C1 segment of cervical spinal cord (tissue), 14 donors: ENCODE data around the gene MGRN1.

Experiments
- DNase-seq, 14 donors: peaks; one replicate each; lab custom pipeline; 2025; lab: John Stamatoyannopoulos, UW

The MGRN1 gene

GRCh38 chr16:4624015-4624826 lies at the start of gene MGRN1:
Gene MGRN1 (plus strand): TSS chr16:4624826. CDS start chr16:4624961, 135 bp downstream.
- peak; percentile 50 to 98 (median 92) for DNase-seq

GRCh38 chr16:4574919-4575705 lies 49.5 kb upstream of the MGRN1 start:
- no peak for DNase-seq

GRCh38 chr16:4576008-4576407 lies 48.6 kb upstream of the MGRN1 start:
- no peak for DNase-seq

GRCh38 chr16:4578961-4579530 lies 45.6 kb upstream of the MGRN1 start:
- no peak for DNase-seq

GRCh38 chr16:4580250-4580649 lies 44.4 kb upstream of the MGRN1 start:
- DNase-seq, result no peak

- no peak for DNase-seq
Measured at GRCh38 chr16:4583906-4584305, 40.7 kb upstream of the MGRN1 start.

- no peak for DNase-seq
Measured at GRCh38 chr16:4586291-4586690, 38.3 kb upstream of the MGRN1 start.

GRCh38 chr16:4588386-4588785 lies 36.2 kb upstream of the MGRN1 start:
- no peak for DNase-seq

- no peak for DNase-seq
Measured at GRCh38 chr16:4588961-4589360, 35.7 kb upstream of the MGRN1 start.

- DNase-seq, result no peak
Measured at GRCh38 chr16:4591191-4591590, 33.4 kb upstream of the MGRN1 start.

- no peak for DNase-seq
Measured at GRCh38 chr16:4591706-4592470, 32.7 kb upstream of the MGRN1 start.

- DNase-seq, result no peak
Measured at GRCh38 chr16:4593086-4593485, 31.5 kb upstream of the MGRN1 start.

- DNase-seq, result no peak
Measured at GRCh38 chr16:4594433-4595410, 29.9 kb upstream of the MGRN1 start.

- peak in 1 of 14 donors; percentile 35 for DNase-seq
Measured at GRCh38 chr16:4597174-4597573, 27.5 kb upstream of the MGRN1 start.

- no peak for DNase-seq
Measured at GRCh38 chr16:4599037-4599436, 25.6 kb upstream of the MGRN1 start.

- DNase-seq, result no peak
Measured at GRCh38 chr16:4599545-4599944, 25.1 kb upstream of the MGRN1 start.

- peak in 7 of 14 donors; percentile 17 to 92 (median 20) for DNase-seq
Measured at GRCh38 chr16:4601036-4601863, 23.4 kb upstream of the MGRN1 start.

- DNase-seq, result no peak
Measured at GRCh38 chr16:4601864-4602186, 22.8 kb upstream of the MGRN1 start.

GRCh38 chr16:4602331-4602730 lies 22.3 kb upstream of the MGRN1 start:
- DNase-seq, result no peak
